Stimulated activated CD8-positive, alpha-beta memory T cell treated with anti-CD3 and anti-CD28 coated beads, Interleukin-12 subunit alpha, Interleukin-12 subunit beta, amount 100 ng/mL, for 24 hours (primary cell): ENCODE measurements around the gene THAP9.

Experiments
- DNase-seq: peaks from one replicate; pipeline ENCODE4 v3.0.0-alpha.2; 2020; ENCODE audit errors: extremely low read depth

THAP9 gene

DNA sequence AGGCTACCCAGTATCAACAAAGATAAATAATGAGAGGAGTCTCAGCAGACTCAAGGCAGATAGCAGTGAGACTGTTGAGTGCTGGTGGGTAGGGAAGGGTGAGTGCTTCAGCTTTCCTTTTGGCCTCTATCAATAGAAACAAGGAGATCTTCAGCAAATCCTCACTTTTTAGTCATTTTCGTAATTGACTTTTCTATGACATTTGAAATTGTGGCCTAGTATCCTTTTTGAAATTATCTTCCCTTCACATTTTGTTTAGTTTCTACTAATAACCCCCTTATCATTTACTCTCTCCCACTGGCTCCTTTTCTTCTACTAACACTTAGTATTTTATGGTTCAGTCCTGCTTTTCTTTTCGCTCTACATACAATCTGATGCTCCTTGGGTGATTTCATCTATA is 65.2 kb downstream of the THAP9 start:
- no peak for DNase-seq

- DNase-seq, result no peak
Observed at GRCh38 chr4:82968972-82969371, 68.4 kb downstream of the THAP9 start.

GRCh38 chr4:82969414-82969813 is 68.9 kb downstream of the THAP9 start:
- no peak for DNase-seq
